ENCODE measurements around the gene DIP2B. TPM values are rescaled to one million over a fixed set of nuclear protein-coding genes. Genes with fewer than 3 reads are reported as not detected.
A peak's percentile ranks its signal among the peaks of the same experiment; 100 is the strongest.

Gene DIP2B
- total RNA-seq, 2 experiments from 2014 or later: 21.2 to 23.7 TPM

DNA sequence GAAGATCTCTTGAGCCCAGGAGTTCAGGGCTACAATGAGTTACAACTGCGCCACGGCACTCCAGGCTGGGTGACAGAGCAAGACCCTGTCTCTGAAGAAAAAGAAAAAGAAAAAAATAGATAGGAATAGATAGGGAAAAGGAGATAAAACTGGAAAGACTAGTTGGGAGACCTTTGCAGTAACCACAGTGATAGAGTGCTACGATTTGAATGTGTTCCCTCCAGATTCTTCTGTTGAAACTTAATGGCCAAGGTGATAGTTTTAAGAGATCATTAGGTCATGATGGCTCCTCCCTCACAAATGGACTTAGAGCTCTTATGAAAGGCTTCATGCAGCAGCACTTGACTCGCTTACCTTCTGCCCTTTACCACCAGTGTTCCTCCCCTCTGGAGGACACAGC is 245.6 kb downstream of the DIP2B start:
- TF ChIP-seq, protein P1, sequence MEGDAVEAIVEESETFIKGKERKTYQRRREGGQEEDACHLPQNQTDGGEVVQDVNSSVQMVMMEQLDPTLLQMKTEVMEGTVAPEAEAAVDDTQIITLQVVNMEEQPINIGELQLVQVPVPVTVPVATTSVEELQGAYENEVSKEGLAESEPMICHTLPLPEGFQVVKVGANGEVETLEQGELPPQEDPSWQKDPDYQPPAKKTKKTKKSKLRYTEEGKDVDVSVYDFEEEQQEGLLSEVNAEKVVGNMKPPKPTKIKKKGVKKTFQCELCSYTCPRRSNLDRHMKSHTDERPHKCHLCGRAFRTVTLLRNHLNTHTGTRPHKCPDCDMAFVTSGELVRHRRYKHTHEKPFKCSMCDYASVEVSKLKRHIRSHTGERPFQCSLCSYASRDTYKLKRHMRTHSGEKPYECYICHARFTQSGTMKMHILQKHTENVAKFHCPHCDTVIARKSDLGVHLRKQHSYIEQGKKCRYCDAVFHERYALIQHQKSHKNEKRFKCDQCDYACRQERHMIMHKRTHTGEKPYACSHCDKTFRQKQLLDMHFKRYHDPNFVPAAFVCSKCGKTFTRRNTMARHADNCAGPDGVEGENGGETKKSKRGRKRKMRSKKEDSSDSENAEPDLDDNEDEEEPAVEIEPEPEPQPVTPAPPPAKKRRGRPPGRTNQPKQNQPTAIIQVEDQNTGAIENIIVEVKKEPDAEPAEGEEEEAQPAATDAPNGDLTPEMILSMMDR (IDR thresholded peaks at IDR 0.05): no peak
- H3K4me1 Mint-ChIP-seq (ENCODE audit: low read depth): no peaks in the 10 kb centered on the region
- H3K36me3 Mint-ChIP-seq (ENCODE audit: low read depth): peaks cover 8% of the 10 kb centered on the region
- ChIA-PET CTCF (no interaction called here), POLR2A (interaction anchor here (1.5 kb wide), 1 partner anchor 30 kb away, joined by 3 read pairs; no protein-coding TSS in a partner anchor)
- no peak overlapping the region for H3K4me3 Mint-ChIP-seq
- intact Hi-C loops (cut with micrococcal nuclease): no loop called here
- ATAC-seq: no peak
- H3K27ac Mint-ChIP-seq: no peak overlapping the region
- DNase-seq: no peak
- H3K27me3 Mint-ChIP-seq: no peaks in the 10 kb centered on the region
- no peaks in the 10 kb centered on the region for H3K9me3 Mint-ChIP-seq

DNA sequence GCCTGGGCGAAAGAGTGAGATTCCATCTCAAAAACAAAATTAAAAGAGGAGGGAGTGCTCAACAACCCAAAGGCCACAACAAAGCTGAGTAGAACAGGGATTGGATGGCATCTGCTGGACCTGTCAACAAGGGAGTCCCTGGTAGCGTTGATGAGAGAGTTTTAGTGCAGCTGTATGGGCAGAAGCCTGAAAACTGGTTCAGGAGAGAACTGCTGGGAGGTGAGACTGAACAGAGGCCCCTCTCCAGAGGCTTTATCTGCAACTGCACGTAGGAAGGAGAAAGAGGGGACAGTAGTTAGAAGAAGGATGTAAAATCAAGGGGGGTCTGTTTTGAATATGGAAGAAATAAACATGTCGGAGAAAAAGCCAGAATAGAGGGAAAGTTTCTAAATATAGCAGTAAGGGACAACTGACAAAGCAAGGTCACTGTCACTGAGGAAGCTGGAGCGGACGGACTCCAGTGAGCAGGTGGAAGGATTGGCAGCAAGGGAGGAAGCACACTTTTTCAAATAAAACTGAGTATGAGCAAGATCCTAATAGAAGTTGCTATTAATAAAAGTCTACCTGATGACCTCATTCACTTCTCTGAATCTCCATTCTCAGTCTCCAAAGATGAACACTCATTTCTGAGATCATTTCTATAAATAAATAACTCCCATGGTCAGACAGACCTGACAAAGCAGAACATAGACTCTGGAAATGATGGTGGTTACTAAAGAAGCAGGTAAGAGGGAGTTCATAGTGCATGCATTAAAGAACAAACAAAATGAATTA is 247.3 kb downstream of the DIP2B start:
- Mint-ChIP-seq H3K9me3 (no peaks in the 10 kb centered on the region), H3K4me1 (ENCODE audit: low read depth) (no peaks in the 10 kb centered on the region), H3K4me3 (no peak overlapping the region), H3K27ac (no peak overlapping the region), H3K36me3 (ENCODE audit: low read depth) (peaks cover 3% of the 10 kb centered on the region), H3K27me3 (no peaks in the 10 kb centered on the region)
- POLR2A ChIA-PET: interaction anchor here (0.9 kb wide), 1 partner anchor 12 kb away, joined by 3 read pairs; the partner anchor contains the start of gene ATF1
- TF ChIP-seq, protein P1 (IDR thresholded peaks at IDR 0.05): no peak
- intact Hi-C loops (cut with micrococcal nuclease): no loop called here
- no peak for DNase-seq
- CTCF ChIA-PET: no interaction called here
- ATAC-seq: no peak

DNA sequence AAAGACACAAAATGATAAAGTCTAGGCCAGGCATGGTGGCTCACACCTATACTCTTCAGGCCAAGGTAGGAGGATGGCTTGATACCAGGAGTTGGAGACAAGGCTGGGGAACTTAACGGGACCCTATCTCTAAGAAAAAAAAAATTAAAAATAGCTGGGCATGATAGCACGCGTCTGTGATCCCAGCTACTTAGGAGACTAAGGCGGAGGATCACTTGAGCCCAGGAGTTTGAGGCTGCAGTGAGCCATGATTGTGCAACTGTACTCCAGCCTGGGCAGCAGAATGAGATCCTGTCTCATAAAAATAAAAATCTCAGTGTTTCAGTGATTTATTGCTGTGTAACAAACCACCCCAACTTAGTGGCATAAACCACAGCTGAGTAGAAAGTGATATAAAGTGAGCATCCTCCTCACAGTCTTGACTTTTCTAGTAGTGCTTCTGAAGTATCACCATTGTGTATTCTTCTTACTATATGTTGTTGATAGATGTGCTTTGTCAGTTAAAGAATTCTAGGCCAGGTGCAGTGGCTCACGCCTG is 248.5 kb downstream of the DIP2B start:
- Mint-ChIP-seq H3K27me3 (no peaks in the 10 kb centered on the region), H3K4me1 (ENCODE audit: low read depth) (no peaks in the 10 kb centered on the region), H3K4me3 (no peak overlapping the region), H3K9me3 (no peaks in the 10 kb centered on the region), H3K36me3 (ENCODE audit: low read depth) (peaks cover 1% of the 10 kb centered on the region), H3K27ac (no peak overlapping the region)
- intact Hi-C loops (cut with micrococcal nuclease): no loop called here
- TF ChIP-seq, protein P1 (IDR thresholded peaks at IDR 0.05): no peak
- no peak for DNase-seq
- no peak for ATAC-seq
- ChIA-PET POLR2A (no interaction called here), CTCF (no interaction called here)

DNA sequence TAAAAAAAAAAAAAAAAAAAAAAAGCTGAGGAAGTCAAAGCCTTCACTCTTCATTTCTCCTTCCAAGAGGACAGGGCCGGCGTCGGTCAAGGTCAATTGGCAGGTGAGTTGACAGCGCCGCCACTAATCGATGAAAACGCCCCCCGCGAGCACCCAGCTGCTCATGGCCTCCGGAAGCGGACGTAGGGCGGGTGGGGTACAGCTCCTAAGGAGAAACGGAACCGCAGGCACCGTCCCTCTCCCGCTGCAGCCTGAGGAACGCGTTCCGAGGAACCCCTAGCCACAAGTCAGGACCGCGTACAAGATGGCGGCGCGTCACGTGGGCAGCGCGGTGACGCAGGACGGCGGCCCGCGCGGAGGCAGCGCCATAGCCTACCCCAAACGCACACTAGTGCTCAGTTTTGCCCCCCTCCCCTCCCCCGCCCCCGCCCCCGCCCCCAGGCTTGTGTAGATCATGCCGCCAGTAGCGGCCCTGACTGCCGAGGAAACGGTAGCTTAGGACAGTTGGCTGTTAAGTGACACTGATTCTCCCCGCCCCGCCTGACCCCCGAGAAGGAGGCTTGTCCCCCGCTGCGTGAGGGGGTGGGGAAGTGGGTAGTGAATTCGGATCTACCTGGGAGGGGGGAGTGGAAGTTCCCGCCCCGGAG is 259.0 kb downstream of the DIP2B start, which contains the start of gene ATF1:
Gene ATF1, plus strand, starts transcription at position 463 of the 647 bp plus-strand sequence. CDS start 16,045 bp downstream, outside the sequence.
- Mint-ChIP-seq H3K9me3 (no peaks in the 10 kb centered on the region), H3K27me3 (no peaks in the 10 kb centered on the region), H3K36me3 (ENCODE audit: low read depth) (peaks cover 7% of the 10 kb centered on the region), H3K4me1 (ENCODE audit: low read depth) (peaks cover 31% of the 10 kb centered on the region), H3K27ac (peak within 1 kb of the TSS; percentile 98), H3K4me3 (peak within 1 kb of the TSS; percentile 82)
- ATAC-seq (peak; percentile 83), DNase-seq (peak; percentile 92)
- intact Hi-C loops (cut with micrococcal nuclease): no loop called here
- POLR2A ChIA-PET: interaction anchor here (0.6 to 2.1 kb wide), 10 partner anchors 9 to 264 kb away, joined by 3 to 13 read pairs (median 4); partner anchors contain the start of gene SLC11A2
- TF ChIP-seq, protein P1 (IDR thresholded peaks at IDR 0.05): no peak
- CTCF ChIA-PET: interaction anchor here (1.0 to 3.1 kb wide), 12 partner anchors 10 to 489 kb away, joined by 3 to 38 read pairs (median 8); partner anchors contain the start of genes LETMD1 and SLC11A2

All from activated CD8-positive, alpha-beta T cell treated with anti-CD3 and anti-CD28 coated beads for 36 hours (primary cell).